Left ventricle myocardium inferior (tissue), 1 donor: ENCODE data around the gene HTR3D. TPM values are rescaled to one million over a fixed set of nuclear protein-coding genes. Genes with fewer than 3 reads are reported as not detected.

Experiments
- DNase-seq: peaks from one replicate; pipeline ENCODE4 v3.0.0-alpha.2; 2020
- H3K27ac ChIP-seq: fragments of 200-600 bp; replicated peaks from 2 replicates; pipeline ENCODE4 v1.8.0; 2021
- H3K27me3 ChIP-seq: fragments of 200-600 bp; 2 replicates; pipeline ENCODE4 v1.8.0; 2021; ENCODE audit warnings: low read depth
- H3K36me3 ChIP-seq: fragments of 200-600 bp; 2 replicates; pipeline ENCODE4 v1.8.0; 2021
- H3K4me1 ChIP-seq: fragments of 200-600 bp; 2 replicates; pipeline ENCODE4 v1.8.0; 2021
- H3K4me3 ChIP-seq: fragments of 200-600 bp; 2 replicates; pipeline ENCODE4 v1.8.0; 2021; ENCODE audit warnings: mild to moderate bottlenecking, moderate library complexity
- H3K9me3 ChIP-seq: fragments of 200-600 bp; replicated peaks from 2 replicates; pipeline ENCODE4 v1.8.0; 2021
- intact Hi-C: fragments of 100-400 bp; cut with micrococcal nuclease; formaldehyde crosslinking; loops from one replicate; pipeline ENCODE4 v1.11.0; 2022
- long read RNA-seq: library from polyadenylated mRNA; unstranded; transcript quantifications from one replicate; pipeline ENCODE4 v2.0.0, GENCODE V29; 2021
- total RNA-seq: library from RNA; stranded (reverse); fragmentation: NEBNext Ultra II Directional; extraction: Animal tissue kit (Norgen Biotek cat#: 25700); gene quantifications from one replicate; pipeline ENCODE4 v1.2.1, GENCODE V29; 2021
- TF ChIP-seq, protein P1 (sequence below): fragments of 200-600 bp; IDR thresholded peaks from 2 replicates; pipeline ENCODE4 v1.8.0; 2021; ENCODE audit warnings: antibody characterized with exemption, mild to moderate bottlenecking, borderline replicate concordance
- donor health status: DM: no; HTN: yes; CAD: no; lungs with severe emphysema.

The HTR3D gene, protein sequence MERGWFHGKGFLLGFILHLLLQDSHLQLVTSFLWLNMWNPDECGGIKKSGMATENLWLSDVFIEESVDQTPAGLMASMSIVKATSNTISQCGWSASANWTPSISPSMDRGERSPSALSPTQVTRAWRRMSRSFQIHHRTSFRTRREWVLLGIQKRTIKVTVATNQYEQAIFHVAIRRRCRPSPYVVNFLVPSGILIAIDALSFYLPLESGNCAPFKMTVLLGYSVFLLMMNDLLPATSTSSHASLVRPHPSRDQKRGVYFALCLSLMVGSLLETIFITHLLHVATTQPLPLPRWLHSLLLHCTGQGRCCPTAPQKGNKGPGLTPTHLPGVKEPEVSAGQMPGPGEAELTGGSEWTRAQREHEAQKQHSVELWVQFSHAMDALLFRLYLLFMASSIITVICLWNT
- total RNA-seq: not detected
- long read RNA-seq: 0 reads

DNA sequence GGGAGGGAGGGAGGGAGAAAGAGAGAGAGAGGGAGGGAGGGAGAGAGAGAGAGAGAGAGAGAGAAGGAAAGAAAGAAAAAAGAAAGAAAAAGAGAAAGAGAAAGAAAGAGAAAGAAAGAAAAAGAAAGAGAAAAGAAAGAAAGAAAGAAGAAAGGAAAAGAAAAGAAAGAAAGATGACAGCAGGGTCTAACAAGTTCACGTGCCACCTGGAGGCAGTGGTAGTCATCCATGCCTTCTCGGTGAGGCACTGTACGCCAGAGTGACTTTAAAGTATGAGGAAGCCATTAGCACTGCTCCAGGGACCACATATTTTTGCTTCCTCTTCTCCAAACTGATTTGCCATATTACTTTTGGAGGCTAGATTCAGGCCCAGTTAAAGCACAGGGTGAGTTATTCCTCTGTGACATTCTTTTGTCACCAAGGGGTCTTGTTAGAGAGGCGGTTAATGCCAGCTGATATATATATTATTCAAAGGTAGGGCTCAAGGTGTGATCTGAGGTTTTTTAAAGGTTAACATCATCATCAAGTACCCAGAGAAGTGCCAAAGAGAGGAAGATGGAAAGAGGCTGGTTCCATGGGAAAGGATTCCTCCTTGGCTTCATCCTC lies at the start of gene HTR3D:
Gene HTR3D (plus strand): TSS at position 556 of the 606 bp plus-strand sequence. CDS start 0 bp downstream, at position 556.
- no peak for DNase-seq
- H3K27ac ChIP-seq: no peak within 1 kb of the TSS
- no peaks in the 10 kb centered on the region for H3K4me1 ChIP-seq
- H3K36me3 ChIP-seq: no peaks in the 10 kb centered on the region
- no peaks in the 10 kb centered on the region for H3K9me3 ChIP-seq
- TF ChIP-seq, protein P1, sequence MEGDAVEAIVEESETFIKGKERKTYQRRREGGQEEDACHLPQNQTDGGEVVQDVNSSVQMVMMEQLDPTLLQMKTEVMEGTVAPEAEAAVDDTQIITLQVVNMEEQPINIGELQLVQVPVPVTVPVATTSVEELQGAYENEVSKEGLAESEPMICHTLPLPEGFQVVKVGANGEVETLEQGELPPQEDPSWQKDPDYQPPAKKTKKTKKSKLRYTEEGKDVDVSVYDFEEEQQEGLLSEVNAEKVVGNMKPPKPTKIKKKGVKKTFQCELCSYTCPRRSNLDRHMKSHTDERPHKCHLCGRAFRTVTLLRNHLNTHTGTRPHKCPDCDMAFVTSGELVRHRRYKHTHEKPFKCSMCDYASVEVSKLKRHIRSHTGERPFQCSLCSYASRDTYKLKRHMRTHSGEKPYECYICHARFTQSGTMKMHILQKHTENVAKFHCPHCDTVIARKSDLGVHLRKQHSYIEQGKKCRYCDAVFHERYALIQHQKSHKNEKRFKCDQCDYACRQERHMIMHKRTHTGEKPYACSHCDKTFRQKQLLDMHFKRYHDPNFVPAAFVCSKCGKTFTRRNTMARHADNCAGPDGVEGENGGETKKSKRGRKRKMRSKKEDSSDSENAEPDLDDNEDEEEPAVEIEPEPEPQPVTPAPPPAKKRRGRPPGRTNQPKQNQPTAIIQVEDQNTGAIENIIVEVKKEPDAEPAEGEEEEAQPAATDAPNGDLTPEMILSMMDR: no peak
- H3K4me3 ChIP-seq: no peak within 1 kb of the TSS
- H3K27me3 ChIP-seq: peaks cover 6% of the 10 kb centered on the region
- intact Hi-C loops: no loop called here

DNA sequence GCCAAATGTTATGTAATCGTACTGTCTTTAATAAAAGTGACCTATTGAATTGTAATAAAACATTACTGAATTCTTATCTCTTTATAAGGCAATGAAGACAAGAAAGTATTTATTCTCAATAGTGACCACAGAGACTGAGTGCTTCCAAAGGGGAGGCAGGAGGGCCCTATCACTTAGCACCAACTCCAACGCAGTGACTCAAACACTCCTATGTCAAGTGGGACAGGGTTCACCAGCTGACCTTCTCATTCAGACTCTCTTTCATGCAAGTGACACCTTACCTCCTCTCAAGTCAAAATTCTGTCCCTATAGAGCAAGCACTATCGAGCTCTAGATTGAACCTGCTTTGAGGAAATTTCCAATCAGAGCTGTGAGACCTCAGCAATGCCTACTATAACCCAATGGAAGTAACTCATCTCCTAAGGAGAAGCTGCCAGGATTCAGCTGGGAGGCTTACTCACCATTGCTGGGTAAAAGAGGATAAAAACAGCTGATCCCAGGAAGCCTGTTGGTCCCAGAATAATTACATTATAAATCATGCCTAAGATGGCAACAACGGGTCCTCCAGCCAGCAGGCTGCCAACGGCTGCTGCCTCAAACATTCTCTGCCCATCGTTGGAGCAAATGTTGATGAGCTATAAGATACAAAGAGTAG lies 49.4 kb upstream of the HTR3D start:
- H3K27me3 ChIP-seq: no peaks in the 10 kb centered on the region
- H3K4me3 ChIP-seq: no peak overlapping the region
- no peaks in the 10 kb centered on the region for H3K9me3 ChIP-seq
- DNase-seq: no peak
- peaks cover 97% of the 10 kb centered on the region for H3K36me3 ChIP-seq
- H3K4me1 ChIP-seq: no peaks in the 10 kb centered on the region
- no peak overlapping the region for H3K27ac ChIP-seq
- TF ChIP-seq, protein P1: no peak
- intact Hi-C loops: no loop called here

DNA sequence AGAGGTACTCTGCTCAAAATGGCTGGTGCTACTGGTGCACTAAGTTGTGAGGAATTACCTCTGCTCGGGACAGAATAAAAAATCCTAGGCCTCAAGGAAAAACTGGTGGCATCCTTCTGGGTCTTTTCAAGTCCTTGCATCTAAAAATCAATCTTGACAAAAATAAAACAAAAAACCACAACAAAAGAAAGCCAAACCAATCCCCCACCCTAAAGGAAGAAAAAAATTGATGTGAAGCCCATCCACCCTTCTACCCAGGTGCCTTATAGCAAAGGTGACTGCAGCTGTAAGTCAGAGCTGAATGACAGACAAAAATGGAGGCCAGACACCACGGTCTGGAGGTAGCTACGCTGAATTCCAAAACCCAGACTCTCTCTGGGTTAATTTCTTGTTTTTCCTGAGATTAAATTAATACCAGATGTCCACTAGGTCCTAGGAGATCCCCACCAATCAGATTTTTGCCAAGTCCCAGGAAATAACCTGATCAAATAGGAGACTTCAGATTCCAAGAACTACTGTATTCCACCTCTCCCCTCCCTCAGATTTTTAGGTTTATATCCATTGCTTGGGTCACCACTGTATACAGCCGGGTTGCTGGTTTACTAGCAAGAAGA lies 47.3 kb upstream of the HTR3D start:
- intact Hi-C loops: no loop called here
- Histone ChIP-seq H3K27me3 (no peaks in the 10 kb centered on the region), H3K36me3 (peaks cover 97% of the 10 kb centered on the region), H3K27ac (no peak overlapping the region), H3K4me1 (no peaks in the 10 kb centered on the region), H3K4me3 (no peak overlapping the region), H3K9me3 (no peaks in the 10 kb centered on the region)
- no peak for DNase-seq
- TF ChIP-seq, protein P1: no peak

DNA sequence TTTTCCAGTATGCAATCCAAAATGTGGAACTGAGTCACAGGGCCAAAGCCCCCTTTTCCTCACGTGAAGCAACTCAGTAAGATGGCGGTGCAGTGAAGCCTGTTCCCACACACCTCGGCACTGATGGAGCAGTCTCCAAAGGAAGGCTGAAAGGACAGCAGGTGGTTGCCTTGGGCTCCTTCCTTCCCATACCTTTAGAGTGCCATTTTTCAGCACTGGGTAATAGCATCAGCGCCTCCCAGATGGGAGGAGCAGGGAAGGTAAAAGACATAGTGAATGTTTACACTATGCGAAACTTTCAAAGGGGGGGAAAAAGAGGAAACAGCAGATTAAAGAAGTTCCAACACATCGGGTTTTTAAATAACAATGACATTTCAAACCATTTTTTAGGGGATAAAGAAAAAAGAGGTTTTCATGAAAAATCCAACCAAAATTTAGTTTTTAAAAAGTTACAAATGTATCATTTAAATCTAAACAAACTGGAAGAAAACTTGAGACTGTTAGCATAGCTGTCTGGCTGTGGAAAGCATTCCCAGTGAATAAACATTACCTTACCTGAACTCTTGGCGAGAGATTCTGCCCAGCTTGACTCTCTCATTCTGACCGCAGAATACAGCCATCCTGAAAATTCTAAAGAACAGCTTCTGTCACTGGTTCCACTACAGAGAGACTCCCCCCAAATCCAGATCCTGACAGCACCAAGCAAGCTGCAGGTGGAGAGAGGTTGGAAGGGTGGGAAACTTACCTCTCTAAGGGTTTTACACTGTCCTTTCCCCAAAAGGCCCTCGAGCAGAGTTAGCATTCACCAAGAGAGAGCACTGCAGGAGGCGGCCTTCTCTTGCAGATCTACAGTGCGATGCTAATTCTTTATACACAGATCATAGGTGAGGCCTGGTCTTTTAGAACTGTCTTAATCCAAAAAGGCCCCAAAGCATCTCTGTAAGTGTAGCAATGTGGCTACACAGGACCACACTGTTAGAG lies 46.5 kb upstream of the HTR3D start:
- TF ChIP-seq, protein P1: no peak
- Histone ChIP-seq H3K4me3 (no peak overlapping the region), H3K27ac (no peak overlapping the region), H3K27me3 (no peaks in the 10 kb centered on the region), H3K36me3 (peaks cover 90% of the 10 kb centered on the region), H3K9me3 (no peaks in the 10 kb centered on the region), H3K4me1 (no peaks in the 10 kb centered on the region)
- intact Hi-C loops: no loop called here
- no peak for DNase-seq
